ENCODE data around the gene KCNC3. TPM values are rescaled to one million over a fixed set of nuclear protein-coding genes. Genes with fewer than 3 reads are reported as not detected.

The KCNC3 gene
- total RNA-seq, 1 donor from 2014 or later = 0.46 TPM

- TF ChIP-seq, protein P1, sequence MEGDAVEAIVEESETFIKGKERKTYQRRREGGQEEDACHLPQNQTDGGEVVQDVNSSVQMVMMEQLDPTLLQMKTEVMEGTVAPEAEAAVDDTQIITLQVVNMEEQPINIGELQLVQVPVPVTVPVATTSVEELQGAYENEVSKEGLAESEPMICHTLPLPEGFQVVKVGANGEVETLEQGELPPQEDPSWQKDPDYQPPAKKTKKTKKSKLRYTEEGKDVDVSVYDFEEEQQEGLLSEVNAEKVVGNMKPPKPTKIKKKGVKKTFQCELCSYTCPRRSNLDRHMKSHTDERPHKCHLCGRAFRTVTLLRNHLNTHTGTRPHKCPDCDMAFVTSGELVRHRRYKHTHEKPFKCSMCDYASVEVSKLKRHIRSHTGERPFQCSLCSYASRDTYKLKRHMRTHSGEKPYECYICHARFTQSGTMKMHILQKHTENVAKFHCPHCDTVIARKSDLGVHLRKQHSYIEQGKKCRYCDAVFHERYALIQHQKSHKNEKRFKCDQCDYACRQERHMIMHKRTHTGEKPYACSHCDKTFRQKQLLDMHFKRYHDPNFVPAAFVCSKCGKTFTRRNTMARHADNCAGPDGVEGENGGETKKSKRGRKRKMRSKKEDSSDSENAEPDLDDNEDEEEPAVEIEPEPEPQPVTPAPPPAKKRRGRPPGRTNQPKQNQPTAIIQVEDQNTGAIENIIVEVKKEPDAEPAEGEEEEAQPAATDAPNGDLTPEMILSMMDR (IDR thresholded peaks at IDR 0.05; ENCODE audit: insufficient read depth, low read length, poor library complexity, severe bottlenecking) = no peak
- Histone ChIP-seq H3K4me3 (ENCODE audit: low read depth, low read length) (no peak overlapping the region), H3K27me3 (ENCODE audit: control insufficient read depth, insufficient read depth, low read length) (no peaks in the 10 kb centered on the region), H3K36me3 (ENCODE audit: control insufficient read depth, insufficient read depth, low read length) (no peaks in the 10 kb centered on the region)
- no peak for DNase-seq (ENCODE audit: low read depth)
Measured at GRCh38 chr19:50281491-50281890, 47.7 kb downstream of the KCNC3 start.

DNA sequence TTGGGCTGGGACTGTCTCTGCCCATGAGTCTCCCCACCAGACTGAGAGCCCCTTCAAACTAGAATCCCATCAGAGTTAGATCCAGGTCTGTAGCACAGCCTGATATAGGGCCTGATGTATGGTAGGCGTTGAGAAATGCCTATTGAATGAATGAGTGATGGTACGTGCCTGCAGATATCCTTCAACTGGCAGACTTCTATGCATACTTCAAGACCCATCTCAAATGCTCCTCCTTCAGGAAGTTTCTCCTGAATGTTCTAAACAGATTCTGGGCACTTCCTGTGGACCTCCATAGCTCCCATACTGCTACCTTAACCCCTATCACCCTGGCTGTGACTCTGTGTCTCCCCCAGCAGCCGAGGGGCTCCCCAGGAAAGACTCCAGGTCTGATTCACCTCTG, 48.2 kb downstream of the KCNC3 start:
- H3K36me3 ChIP-seq (ENCODE audit: control insufficient read depth, insufficient read depth, low read length) = no peaks in the 10 kb centered on the region
- TF ChIP-seq, protein P1 (IDR thresholded peaks at IDR 0.05; ENCODE audit: insufficient read depth, low read length, poor library complexity, severe bottlenecking) = no peak
- H3K4me3 ChIP-seq (ENCODE audit: low read depth, low read length) = no peak overlapping the region
- no peak for DNase-seq (ENCODE audit: low read depth)
- H3K27me3 ChIP-seq (ENCODE audit: control insufficient read depth, insufficient read depth, low read length) = no peaks in the 10 kb centered on the region

DNA sequence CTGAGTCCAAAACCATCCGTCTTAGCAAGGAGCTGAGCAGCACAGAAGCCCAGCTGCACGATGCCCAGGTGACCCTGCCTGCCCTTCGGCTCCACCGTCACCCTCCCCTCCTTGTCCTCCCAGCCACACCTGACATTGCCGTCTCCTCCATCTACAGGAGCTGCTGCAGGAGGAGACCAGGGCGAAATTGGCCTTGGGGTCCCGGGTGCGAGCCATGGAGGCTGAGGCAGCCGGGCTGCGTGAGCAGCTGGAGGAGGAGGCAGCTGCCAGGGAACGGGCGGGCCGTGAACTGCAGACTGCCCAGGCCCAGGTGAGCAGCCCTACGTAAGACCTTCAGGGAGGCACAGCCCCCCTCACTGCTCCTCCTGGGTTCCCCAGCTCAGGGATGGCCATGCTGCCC, 49.1 kb downstream of the KCNC3 start:
- H3K4me3 ChIP-seq (ENCODE audit: low read depth, low read length) = no peak overlapping the region
- TF ChIP-seq, protein P1 (IDR thresholded peaks at IDR 0.05; ENCODE audit: insufficient read depth, low read length, poor library complexity, severe bottlenecking) = no peak
- no peaks in the 10 kb centered on the region for H3K27me3 ChIP-seq (ENCODE audit: control insufficient read depth, insufficient read depth, low read length)
- no peaks in the 10 kb centered on the region for H3K36me3 ChIP-seq (ENCODE audit: control insufficient read depth, insufficient read depth, low read length)
- no peak for DNase-seq (ENCODE audit: low read depth)

GRCh38 chr19:50277966-50278580, 51.1 kb downstream of the KCNC3 start:
- no peak for DNase-seq (ENCODE audit: low read depth)
- H3K4me3 ChIP-seq (ENCODE audit: low read depth, low read length) = no peak overlapping the region
- no peaks in the 10 kb centered on the region for H3K27me3 ChIP-seq (ENCODE audit: control insufficient read depth, insufficient read depth, low read length)
- H3K36me3 ChIP-seq (ENCODE audit: control insufficient read depth, insufficient read depth, low read length) = no peaks in the 10 kb centered on the region
- TF ChIP-seq, protein P1 (IDR thresholded peaks at IDR 0.05; ENCODE audit: insufficient read depth, low read length, poor library complexity, severe bottlenecking) = no peak

DNA sequence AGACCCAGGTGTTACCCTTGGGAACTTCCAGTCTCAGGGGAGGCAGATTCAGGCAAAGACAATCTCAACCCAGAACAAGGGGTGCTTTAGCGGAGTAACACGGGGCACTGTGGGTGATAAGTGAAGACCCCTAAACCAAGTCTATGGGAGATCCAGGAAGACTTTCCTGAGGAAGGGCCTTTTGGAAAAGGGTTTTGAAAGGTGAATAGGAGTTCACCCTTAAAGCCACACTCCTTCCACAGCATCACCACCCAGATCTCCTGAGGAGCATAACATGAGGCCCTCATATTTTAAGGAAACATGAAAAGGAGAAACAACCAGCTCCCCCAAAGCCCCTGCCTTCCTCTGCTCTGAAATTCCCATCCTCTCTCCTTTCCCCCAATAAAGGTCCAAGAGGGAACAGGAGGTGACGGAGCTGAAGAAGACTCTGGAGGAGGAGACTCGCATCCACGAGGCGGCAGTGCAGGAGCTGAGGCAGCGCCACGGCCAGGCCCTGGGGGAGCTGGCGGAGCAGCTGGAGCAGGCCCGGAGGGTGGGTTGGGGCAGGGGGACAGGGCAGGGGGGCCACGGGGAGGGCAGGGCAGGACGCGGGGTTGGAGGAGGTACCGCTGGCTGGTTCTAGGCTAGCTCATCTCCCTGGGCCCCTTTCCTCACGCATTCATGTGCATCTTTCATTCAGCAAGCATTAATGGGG, 52.7 kb downstream of the KCNC3 start:
- Histone ChIP-seq H3K4me3 (ENCODE audit: low read depth, low read length) (no peak overlapping the region), H3K27me3 (ENCODE audit: control insufficient read depth, insufficient read depth, low read length) (no peaks in the 10 kb centered on the region), H3K36me3 (ENCODE audit: control insufficient read depth, insufficient read depth, low read length) (no peaks in the 10 kb centered on the region)
- TF ChIP-seq, protein P1 (IDR thresholded peaks at IDR 0.05; ENCODE audit: insufficient read depth, low read length, poor library complexity, severe bottlenecking) = no peak
- no peak for DNase-seq (ENCODE audit: low read depth)

Data from kidney epithelial cell (primary cell).